Right lobe of liver (tissue), 6 donors: ENCODE results near the gene JMJD8. TPM values are rescaled to one million over a fixed set of nuclear protein-coding genes. Genes with fewer than 3 reads are reported as not detected.

Experiments
- ATAC-seq, 4 donors: fragments of 200-7000 bp; cut with Tn5 transposase; one replicate each; pipeline ENCODE4 v1.9.1; 2020; ENCODE audit warnings: mild to moderate bottlenecking in 4 of 4, moderate library complexity in 4 of 4
- DNase-seq, 3 donors: peaks; one replicate each; pipeline ENCODE4 v3.0.0-alpha.2; 2020
- H3K27ac ChIP-seq, 3 donors: fragments of 200-600 bp; one replicate each; pipeline ENCODE4 v1.8.0; 2022
- H3K27me3 ChIP-seq, 2 donors: fragments of 200-600 bp; one replicate each; pipeline ENCODE4 v1.8.0; 2022
- H3K36me3 ChIP-seq, 4 donors: fragments of 200-600 bp; sonication (generic) in 1 of 4; one replicate each; pipeline versions ENCODE4 v1.5.1 to v1.8.0; 2017 to 2022; ENCODE audit warnings: control low read depth in 1 of 4
- H3K4me1 ChIP-seq, 4 donors: fragments of 200-600 bp; sonication (generic) in 1 of 4; one replicate each; pipeline versions ENCODE4 v1.5.1 to v1.8.0; 2017 to 2022; ENCODE audit warnings: control low read depth in 1 of 4
- H3K4me3 ChIP-seq, 3 donors: fragments of 200-600 bp; one replicate each; pipeline ENCODE4 v1.8.0; 2022
- H3K9me3 ChIP-seq, 4 donors: fragments of 200-600 bp; sonication (generic) in 1 of 4; one replicate each; pipeline versions ENCODE4 v1.5.1 to v1.8.0; 2017 to 2022; ENCODE audit warnings: control low read depth in 1 of 4
- POLR2A ChIP-seq: fragments of 450-650 bp; IDR thresholded peaks from one replicate; pipeline ENCODE4 v1.6.1; 2017; ENCODE audit warnings: antibody characterized with exemption, mild to moderate bottlenecking
- WGBS: methylation state at CpG from one replicate; pipeline ENCODE4 v1.1.6; 2018; ENCODE audit warnings: low coverage, low lambda C conversion rate; ENCODE audit not compliant: insufficient coverage; ENCODE audit errors: missing lambda C conversion rate; 5-methylcytosine and 5-hydroxymethylcytosine counted together
- intact Hi-C, 2 donors: fragments of 100-400 bp; cut with DNase I; formaldehyde crosslinking; loops; one replicate each; pipeline versions ENCODE4 v1.11.2 to v1.14.1; 2022
- total RNA-seq, 6 experiments: library from RNA; depleted of rRNA in 2 of 6; stranded (reverse); fragments of >200 nt in 2 of 6; fragmentation: NEBNext Ultra II Directional in 3 of 6; extraction: Animal tissue kit (Norgen Biotek cat#: 25700) in 3 of 6; gene quantifications; one replicate each; pipeline versions ENCODE4 v1.1.0 to v1.2.4, GENCODE V29; 2016 to 2023
- TF ChIP-seq, protein P1 (sequence below), 4 donors: fragments of 200-600 bp in 3 of 4; fragments of 450-650 bp in 1 of 4; IDR thresholded peaks; one replicate each; pipeline versions ENCODE4 v1.5.1 to v1.8.0; 2016 to 2022; ENCODE audit warnings: antibody characterized with exemption in 4 of 4, mild to moderate bottlenecking in 2 of 4
- donor health status: DM: no; HTN: yes; CAD: no.
- donor health status: DM: no; HTN: no; CAD: no.
- donor health status: DM: no; HTN: no; CAD: no.
- donor health status: DM: no; HTN: yes; CAD: no.
- donor health status: DM: no; HTN: yes; CAD: no.

JMJD8 gene
- total RNA-seq, 6 experiments from 2014 or later = 26.9 to 68.1 (median 36.9) TPM

DNA sequence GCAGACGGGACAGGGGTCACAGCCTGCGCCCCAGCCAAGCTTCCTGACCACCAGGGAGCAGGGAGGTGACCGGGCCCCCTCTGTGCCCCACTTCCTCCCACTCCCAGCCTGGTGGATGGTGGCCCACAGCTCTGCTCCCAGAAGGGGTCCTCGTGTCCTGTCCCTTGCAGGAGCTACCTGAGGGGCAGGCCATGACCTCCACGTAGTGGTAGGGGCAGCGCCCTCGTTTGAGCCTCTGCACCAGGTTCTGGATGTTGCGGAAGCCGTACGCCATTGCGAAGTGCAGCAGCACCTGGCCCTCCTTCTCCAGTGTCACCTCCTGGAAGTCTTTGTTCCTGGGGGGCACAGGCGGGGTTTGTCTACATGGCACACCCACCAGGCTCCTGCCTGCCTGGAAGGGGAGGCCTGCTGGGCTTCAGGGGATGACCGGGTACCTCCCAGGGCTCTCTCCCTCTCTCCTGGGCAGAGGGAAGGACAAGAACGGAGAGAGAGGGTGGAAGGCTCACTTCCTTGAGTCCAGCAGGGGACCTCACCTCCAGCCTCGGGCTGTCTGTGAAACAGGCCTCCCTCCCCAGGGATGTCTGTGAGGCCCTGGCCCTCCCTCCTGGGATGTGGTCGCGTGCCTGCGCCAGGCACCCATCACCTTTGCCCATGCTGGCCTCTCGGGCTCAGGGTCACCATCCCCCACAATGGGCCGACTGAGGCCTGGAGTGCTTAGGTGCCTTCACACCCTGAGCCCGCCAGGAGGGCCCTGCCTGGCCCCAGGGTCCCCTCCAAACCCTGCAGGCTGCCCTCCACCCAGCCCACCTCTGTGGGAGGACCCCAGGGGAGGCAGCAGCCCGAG lies 46.8 kb upstream of the JMJD8 start:
- H3K27ac ChIP-seq = no peak overlapping the region
- no peak for TF ChIP-seq POLR2A
- TF ChIP-seq, protein P1, sequence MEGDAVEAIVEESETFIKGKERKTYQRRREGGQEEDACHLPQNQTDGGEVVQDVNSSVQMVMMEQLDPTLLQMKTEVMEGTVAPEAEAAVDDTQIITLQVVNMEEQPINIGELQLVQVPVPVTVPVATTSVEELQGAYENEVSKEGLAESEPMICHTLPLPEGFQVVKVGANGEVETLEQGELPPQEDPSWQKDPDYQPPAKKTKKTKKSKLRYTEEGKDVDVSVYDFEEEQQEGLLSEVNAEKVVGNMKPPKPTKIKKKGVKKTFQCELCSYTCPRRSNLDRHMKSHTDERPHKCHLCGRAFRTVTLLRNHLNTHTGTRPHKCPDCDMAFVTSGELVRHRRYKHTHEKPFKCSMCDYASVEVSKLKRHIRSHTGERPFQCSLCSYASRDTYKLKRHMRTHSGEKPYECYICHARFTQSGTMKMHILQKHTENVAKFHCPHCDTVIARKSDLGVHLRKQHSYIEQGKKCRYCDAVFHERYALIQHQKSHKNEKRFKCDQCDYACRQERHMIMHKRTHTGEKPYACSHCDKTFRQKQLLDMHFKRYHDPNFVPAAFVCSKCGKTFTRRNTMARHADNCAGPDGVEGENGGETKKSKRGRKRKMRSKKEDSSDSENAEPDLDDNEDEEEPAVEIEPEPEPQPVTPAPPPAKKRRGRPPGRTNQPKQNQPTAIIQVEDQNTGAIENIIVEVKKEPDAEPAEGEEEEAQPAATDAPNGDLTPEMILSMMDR (IDR thresholded peaks at IDR 0.05) = no peak
- peaks cover 0 to 15% (median 0%) of the 10 kb centered on the region in 4 donors for H3K4me1 ChIP-seq
- intact Hi-C loops = no loop called here
- no peaks in the 10 kb centered on the region for H3K9me3 ChIP-seq
- no peak for ATAC-seq
- H3K27me3 ChIP-seq = no peaks in the 10 kb centered on the region
- no peak overlapping the region for H3K4me3 ChIP-seq
- peaks cover 0 to 18% (median 0%) of the 10 kb centered on the region in 4 donors for H3K36me3 ChIP-seq
- DNase-seq = no peak
- 81% methylated on average over 6 of the region's 22 CpGs for WGBS

GRCh38 chr16:729768-730665 lies 45.9 kb upstream of the JMJD8 start:
- 88% methylated on average over 10 of the region's 37 CpGs for WGBS
- no peak for ATAC-seq

GRCh38 chr16:728890-729744 lies 45.0 kb upstream of the JMJD8 start:
- intact Hi-C loops = no loop called here
- DNase-seq = peak in 1 of 3 donors; percentile 43
- H3K4me1 ChIP-seq = peaks cover 0 to 15% (median 0%) of the 10 kb centered on the region in 4 donors
- H3K27ac ChIP-seq = no peak overlapping the region
- no peaks in the 10 kb centered on the region for H3K27me3 ChIP-seq
- TF ChIP-seq, protein P1 (IDR thresholded peaks at IDR 0.05) = no peak
- TF ChIP-seq POLR2A = no peak
- H3K9me3 ChIP-seq = no peaks in the 10 kb centered on the region
- 11% methylated on average over 7 of the region's 55 CpGs for WGBS
- ATAC-seq = no peak
- no peak overlapping the region for H3K4me3 ChIP-seq
- H3K36me3 ChIP-seq = peaks cover 0 to 5% (median 0%) of the 10 kb centered on the region in 4 donors

More at GRCh38 chr16:729768-730665, 45.9 kb upstream of the JMJD8 start:
- TF ChIP-seq POLR2A = no peak
- TF ChIP-seq, protein P1 (IDR thresholded peaks at IDR 0.05) = no peak
- peaks cover 0 to 10% (median 0%) of the 10 kb centered on the region in 4 donors for H3K36me3 ChIP-seq
- H3K4me1 ChIP-seq = peaks cover 0 to 15% (median 0%) of the 10 kb centered on the region in 4 donors
- H3K4me3 ChIP-seq = no peak overlapping the region
- intact Hi-C loops = no loop called here
- DNase-seq = peak in 1 of 3 donors; percentile 43
- no peak overlapping the region for H3K27ac ChIP-seq
- H3K9me3 ChIP-seq = no peaks in the 10 kb centered on the region
- H3K27me3 ChIP-seq = no peaks in the 10 kb centered on the region
